Measurements from ENCODE around the gene HDAC7. TPM values are rescaled to one million over a fixed set of nuclear protein-coding genes. Genes with fewer than 3 reads are reported as not detected.

Gene HDAC7
- total and polyA plus RNA-seq, 2 experiments from 2014 or later: 19.0 to 41.2 TPM

GRCh38 chr12:47766502-47767215, 53.0 kb downstream of the HDAC7 start:
- no peaks in the 10 kb centered on the region for H3K79me2 ChIP-seq
- no peaks in the 10 kb centered on the region for H3K9me3 ChIP-seq (ENCODE audit: low read depth)
- H3K27me3 ChIP-seq: no peaks in the 10 kb centered on the region
- H3K36me3 ChIP-seq (replicated peaks; ENCODE audit: insufficient read depth, low read depth): no peaks in the 10 kb centered on the region
- H4K20me1 ChIP-seq (ENCODE audit: insufficient read depth, poor library complexity, severe bottlenecking): no peaks in the 10 kb centered on the region
- peaks cover 9% of the 10 kb centered on the region for H3K4me1 ChIP-seq (ENCODE audit: insufficient read depth)
- H3K4me2 ChIP-seq: no peak overlapping the region
- no peak overlapping the region for H3K27ac ChIP-seq
- TF ChIP-seq EZH2 (IDR thresholded peaks at IDR 0.05; ENCODE audit: borderline replicate concordance) (no peak), EZH2phosphoT487 (IDR thresholded peaks at IDR 0.05; ENCODE audit: low read depth, severe bottlenecking, unreplicated experiment) (no peak), CTCF (IDR thresholded peaks at IDR 0.05; ENCODE audit: poor library complexity) (no peak)
- no peaks in the 10 kb centered on the region for H3K9me2 ChIP-seq (replicated peaks; ENCODE audit: insufficient read depth)
- H3K4me3 ChIP-seq: no peak overlapping the region
- WGBS (ENCODE audit: low lambda C conversion rate, missing lambda C conversion rate): 71% methylated on average over 4 of the region's 5 CpGs
- no peak for DNase-seq (ENCODE audit: low spot score)
- H2AFZ ChIP-seq: no peak overlapping the region

GRCh38 chr12:47763481-47764346, 56.0 kb downstream of the HDAC7 start:
- Histone ChIP-seq H3K4me3 (no peak overlapping the region), H3K27me3 (no peaks in the 10 kb centered on the region), H3K9me2 (replicated peaks; ENCODE audit: insufficient read depth) (no peaks in the 10 kb centered on the region), H3K4me2 (no peak overlapping the region), H4K20me1 (ENCODE audit: insufficient read depth, poor library complexity, severe bottlenecking) (no peaks in the 10 kb centered on the region), H3K79me2 (no peaks in the 10 kb centered on the region), H3K9me3 (ENCODE audit: low read depth) (no peaks in the 10 kb centered on the region), H3K27ac (no peak overlapping the region), H3K36me3 (replicated peaks; ENCODE audit: insufficient read depth, low read depth) (no peaks in the 10 kb centered on the region), H2AFZ (no peak overlapping the region), H3K4me1 (ENCODE audit: insufficient read depth) (peaks cover 11% of the 10 kb centered on the region)
- no peak for DNase-seq (ENCODE audit: low spot score)
- 85% methylated on average over 8 of the region's 8 CpGs for WGBS (ENCODE audit: low lambda C conversion rate, missing lambda C conversion rate)
- TF ChIP-seq CTCF (IDR thresholded peaks at IDR 0.05; ENCODE audit: poor library complexity) (no peak), EZH2phosphoT487 (IDR thresholded peaks at IDR 0.05; ENCODE audit: low read depth, severe bottlenecking, unreplicated experiment) (no peak), EZH2 (IDR thresholded peaks at IDR 0.05; ENCODE audit: borderline replicate concordance) (no peak)

GRCh38 chr12:47762850-47763465, 56.7 kb downstream of the HDAC7 start:
- no peak for DNase-seq (ENCODE audit: low spot score)
- H3K79me2 ChIP-seq: no peaks in the 10 kb centered on the region
- no peak for TF ChIP-seq CTCF (IDR thresholded peaks at IDR 0.05; ENCODE audit: poor library complexity)
- no peak for TF ChIP-seq EZH2 (IDR thresholded peaks at IDR 0.05; ENCODE audit: borderline replicate concordance)
- TF ChIP-seq EZH2phosphoT487 (IDR thresholded peaks at IDR 0.05; ENCODE audit: low read depth, severe bottlenecking, unreplicated experiment): no peak
- no peaks in the 10 kb centered on the region for H4K20me1 ChIP-seq (ENCODE audit: insufficient read depth, poor library complexity, severe bottlenecking)
- no peak overlapping the region for H3K4me3 ChIP-seq
- no peak overlapping the region for H2AFZ ChIP-seq
- H3K9me3 ChIP-seq (ENCODE audit: low read depth): no peaks in the 10 kb centered on the region
- no peak overlapping the region for H3K27ac ChIP-seq
- no peak overlapping the region for H3K4me2 ChIP-seq
- H3K4me1 ChIP-seq (ENCODE audit: insufficient read depth): peaks cover 13% of the 10 kb centered on the region
- no peaks in the 10 kb centered on the region for H3K36me3 ChIP-seq (replicated peaks; ENCODE audit: insufficient read depth, low read depth)
- no peaks in the 10 kb centered on the region for H3K27me3 ChIP-seq
- H3K9me2 ChIP-seq (replicated peaks; ENCODE audit: insufficient read depth): no peaks in the 10 kb centered on the region
- 82% methylated on average over 3 of the region's 3 CpGs for WGBS (ENCODE audit: low lambda C conversion rate, missing lambda C conversion rate)

Measured in hepatocyte (in vitro differentiated cells).